PC-9 (cell line): Measurements from ENCODE around the gene MBD3.

Source experiments
- EZH2 ChIP-seq: fragments of 200-600 bp; sonication (generic); IDR thresholded peaks from 2 replicates; pipeline ENCODE4 v1.8.0; 2017; ENCODE audit warnings: antibody characterized with exemption, low read depth
- TF ChIP-seq, protein P1 (sequence below): fragments of 200-600 bp; sonication (generic); conservative IDR thresholded peaks from 2 replicates; pipeline ENCODE4 v1.6.1; 2017; ENCODE audit warnings: mixed run types, antibody characterized with exemption, mild to moderate bottlenecking, moderate library complexity

DNA sequence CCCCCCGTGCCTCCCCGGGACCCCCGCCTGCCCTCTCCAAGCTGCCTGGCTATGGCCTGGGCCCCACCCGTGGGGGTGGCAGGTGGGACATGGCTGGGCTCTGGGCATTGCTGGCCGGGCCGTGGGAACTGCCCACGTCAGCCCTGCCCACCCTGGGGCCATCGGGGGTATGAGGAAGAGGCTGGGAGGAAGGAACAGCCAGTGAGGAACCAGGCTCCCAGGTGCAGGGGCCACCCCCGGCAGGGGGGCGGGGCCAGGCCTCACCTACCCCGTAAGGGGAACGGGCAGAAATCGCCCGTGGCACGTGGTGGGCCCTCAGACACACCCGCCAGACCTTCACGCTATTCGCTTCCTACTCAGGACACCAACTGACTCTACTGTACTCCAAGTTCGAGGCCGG lies 37.3 kb upstream of the MBD3 start:
- no peak for TF ChIP-seq EZH2
- TF ChIP-seq, protein P1, sequence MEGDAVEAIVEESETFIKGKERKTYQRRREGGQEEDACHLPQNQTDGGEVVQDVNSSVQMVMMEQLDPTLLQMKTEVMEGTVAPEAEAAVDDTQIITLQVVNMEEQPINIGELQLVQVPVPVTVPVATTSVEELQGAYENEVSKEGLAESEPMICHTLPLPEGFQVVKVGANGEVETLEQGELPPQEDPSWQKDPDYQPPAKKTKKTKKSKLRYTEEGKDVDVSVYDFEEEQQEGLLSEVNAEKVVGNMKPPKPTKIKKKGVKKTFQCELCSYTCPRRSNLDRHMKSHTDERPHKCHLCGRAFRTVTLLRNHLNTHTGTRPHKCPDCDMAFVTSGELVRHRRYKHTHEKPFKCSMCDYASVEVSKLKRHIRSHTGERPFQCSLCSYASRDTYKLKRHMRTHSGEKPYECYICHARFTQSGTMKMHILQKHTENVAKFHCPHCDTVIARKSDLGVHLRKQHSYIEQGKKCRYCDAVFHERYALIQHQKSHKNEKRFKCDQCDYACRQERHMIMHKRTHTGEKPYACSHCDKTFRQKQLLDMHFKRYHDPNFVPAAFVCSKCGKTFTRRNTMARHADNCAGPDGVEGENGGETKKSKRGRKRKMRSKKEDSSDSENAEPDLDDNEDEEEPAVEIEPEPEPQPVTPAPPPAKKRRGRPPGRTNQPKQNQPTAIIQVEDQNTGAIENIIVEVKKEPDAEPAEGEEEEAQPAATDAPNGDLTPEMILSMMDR = no peak
